H9 (cell line): ENCODE data around the gene COX17. TPM values are rescaled to one million over a fixed set of nuclear protein-coding genes. Genes with fewer than 3 reads are reported as not detected.

Source experiments
- DNase-seq: peaks from one replicate; pipeline ENCODE4 v3.0.0-alpha.2; 2017
- H2AFZ ChIP-seq: one replicate; pipeline ENCODE4 v1.6.1; 2013; ENCODE audit warnings: mild to moderate bottlenecking, low read length, control low read depth, moderate library complexity
- H2AK5ac ChIP-seq: 2 replicates; pipeline ENCODE4 v1.6.1; 2013; ENCODE audit warnings: low read length, control low read depth, mixed read lengths; ENCODE audit not compliant: insufficient read length
- H2BK120ac ChIP-seq: one replicate; pipeline ENCODE4 v1.6.1; 2013; ENCODE audit warnings: low read depth, mild to moderate bottlenecking, low read length, control low read depth, inconsistent platforms; ENCODE audit not compliant: poor library complexity, severe bottlenecking
- H2BK12ac ChIP-seq: 2 replicates; pipeline ENCODE4 v1.6.1; 2013; ENCODE audit warnings: low read length, control low read depth, mixed read lengths, low read depth; ENCODE audit not compliant: insufficient read length
- H2BK15ac ChIP-seq: 2 replicates; pipeline ENCODE4 v1.6.1; 2013; ENCODE audit warnings: low read depth, low read length, control low read depth
- H2BK20ac ChIP-seq: one replicate; pipeline ENCODE4 v1.6.1; 2013; ENCODE audit warnings: low read depth, mild to moderate bottlenecking, low read length, control low read depth, inconsistent platforms; ENCODE audit not compliant: poor library complexity, severe bottlenecking
- H2BK5ac ChIP-seq: 2 replicates; pipeline ENCODE4 v1.6.1; 2013; ENCODE audit warnings: low read length, control low read depth, mixed read lengths; ENCODE audit not compliant: insufficient read length
- H3K14ac ChIP-seq: 2 replicates; pipeline ENCODE4 v1.6.1; 2013; ENCODE audit warnings: low read length, control low read depth; ENCODE audit not compliant: insufficient read depth
- H3K18ac ChIP-seq: 2 replicates; pipeline ENCODE4 v1.6.1; 2013; ENCODE audit warnings: low read depth, mild to moderate bottlenecking, mixed read lengths, low read length, control low read depth; ENCODE audit not compliant: insufficient read length
- H3K23ac ChIP-seq: 2 replicates; pipeline ENCODE4 v1.6.1; 2013; ENCODE audit warnings: low read length, control low read depth, mixed read lengths, low read depth; ENCODE audit not compliant: insufficient read length
- H3K23me2 ChIP-seq: 2 replicates; pipeline ENCODE4 v1.6.1; 2013; ENCODE audit warnings: low read depth, mild to moderate bottlenecking, mixed read lengths, low read length, control low read depth; ENCODE audit not compliant: insufficient read length, poor library complexity, severe bottlenecking
- H3K27ac ChIP-seq: 2 replicates; pipeline ENCODE4 v1.5.1; 2013; ENCODE audit warnings: low read length, control low read depth, mixed read lengths, low read depth; ENCODE audit not compliant: insufficient read length
- H3K27me3 ChIP-seq: 2 replicates; pipeline ENCODE4 v1.6.1; 2013; ENCODE audit warnings: low read length, control low read depth, inconsistent platforms; ENCODE audit not compliant: insufficient read depth
- H3K4ac ChIP-seq: 2 replicates; pipeline ENCODE4 v1.6.1; 2013; ENCODE audit warnings: low read depth, mild to moderate bottlenecking, control low read depth, inconsistent platforms, low read length, moderate library complexity
- H3K4me1 ChIP-seq: 2 replicates; pipeline ENCODE4 v1.6.1; 2013; ENCODE audit warnings: low read length, control low read depth, inconsistent platforms; ENCODE audit not compliant: insufficient read depth
- H3K4me2 ChIP-seq: 2 replicates; pipeline ENCODE4 v1.6.1; 2013; ENCODE audit warnings: low read length, control low read depth, mixed read lengths; ENCODE audit not compliant: insufficient read length, insufficient read depth
- H3K56ac ChIP-seq: 2 replicates; pipeline ENCODE4 v1.6.1; 2013; ENCODE audit warnings: low read depth, mild to moderate bottlenecking, mixed read lengths, low read length, control low read depth; ENCODE audit not compliant: insufficient read length
- H3K79me1 ChIP-seq: 2 replicates; pipeline ENCODE4 v1.6.1; 2013; ENCODE audit warnings: low read depth, mild to moderate bottlenecking, moderate library complexity, low read length, control low read depth, inconsistent platforms; ENCODE audit not compliant: insufficient read depth, poor library complexity, severe bottlenecking
- H3K79me2 ChIP-seq: 2 replicates; pipeline ENCODE4 v1.6.1; 2013; ENCODE audit warnings: low read length, control low read depth, inconsistent platforms; ENCODE audit not compliant: insufficient read depth
- H3K9ac ChIP-seq: 2 replicates; pipeline ENCODE4 v1.6.1; 2013; ENCODE audit warnings: low read length, control low read depth, mixed read lengths; ENCODE audit not compliant: insufficient read length; ENCODE audit errors: extremely low read depth
- H3K9me3 ChIP-seq: one replicate; pipeline ENCODE4 v1.6.1; 2013; ENCODE audit warnings: low read depth, low read length, inconsistent platforms; ENCODE audit not compliant: control insufficient read depth
- H3T11ph ChIP-seq: one replicate; pipeline ENCODE4 v1.6.1; 2013; ENCODE audit warnings: mild to moderate bottlenecking, low read length, control low read depth, inconsistent platforms
- H4K20me1 ChIP-seq: one replicate; pipeline ENCODE4 v1.6.1; 2013; ENCODE audit not compliant: control insufficient read depth, insufficient read length, insufficient read depth
- H4K5ac ChIP-seq: 2 replicates; pipeline ENCODE4 v1.6.1; 2013; ENCODE audit warnings: low read depth, mild to moderate bottlenecking, mixed read lengths, low read length, control low read depth; ENCODE audit not compliant: insufficient read length
- H4K8ac ChIP-seq: replicated peaks from 2 replicates; pipeline ENCODE4 v1.6.1; 2013; ENCODE audit warnings: low read length, control low read depth, mixed read lengths, low read depth; ENCODE audit not compliant: insufficient read length
- H4K91ac ChIP-seq: 2 replicates; pipeline ENCODE4 v1.6.1; 2013; ENCODE audit warnings: low read depth, mild to moderate bottlenecking, moderate library complexity, mixed read lengths, low read length, control low read depth; ENCODE audit not compliant: insufficient read length
- H3K27ac Mint-ChIP-seq, 3 experiments: 2 replicates in 2 of 3; 3 replicates in 1 of 3; pipeline ENCODE4 v1.8.0; 2020 to 2021; ENCODE audit warnings: mixed read lengths in 3 of 3, mild to moderate bottlenecking in 1 of 3, moderate library complexity in 1 of 3
- H3K27me3 Mint-ChIP-seq: 2 replicates; pipeline ENCODE4 v1.8.0; 2021; ENCODE audit warnings: low read depth, mild to moderate bottlenecking, moderate library complexity, mixed read lengths
- H3K36me3 Mint-ChIP-seq, 3 experiments: 2 replicates in 2 of 3; 3 replicates in 1 of 3; pipeline ENCODE4 v1.8.0; 2020 to 2021; ENCODE audit warnings: low read depth in 3 of 3, mixed read lengths in 3 of 3; ENCODE audit not compliant: insufficient read depth in 1 of 3
- H3K4me1 Mint-ChIP-seq, 2 experiments: 2 replicates each; pipeline ENCODE4 v1.8.0; 2020; ENCODE audit warnings: mixed read lengths in 2 of 2
- H3K4me3 Mint-ChIP-seq, 2 experiments: 2 replicates in 1 of 2; 3 replicates in 1 of 2; pipeline ENCODE4 v1.8.0; 2020 to 2021; ENCODE audit warnings: mild to moderate bottlenecking in 2 of 2, mixed read lengths in 2 of 2, moderate library complexity in 1 of 2
- H3K9me3 Mint-ChIP-seq, 2 experiments: 2 replicates in 1 of 2; 3 replicates in 1 of 2; pipeline ENCODE4 v1.8.0; 2020; ENCODE audit warnings: mild to moderate bottlenecking in 2 of 2, mixed read lengths in 2 of 2, moderate library complexity in 1 of 2
- WGBS: extraction: QIAGEN DNeasy Blood & Tissue Kit; methylation state at CpG from one replicate; pipeline ENCODE4 v1.1.7; 2013; ENCODE audit warnings: missing lambda C conversion rate, low lambda C conversion rate, mixed read lengths; ENCODE audit not compliant: insufficient read length; ENCODE audit errors: extremely low coverage; 5-methylcytosine and 5-hydroxymethylcytosine counted together
- total RNA-seq: library from RNA; stranded (reverse); gene quantifications from 2 replicates; pipeline ENCODE4 v1.2.1, GENCODE V29; 2021
- TF ChIP-seq, protein P1 (sequence below): fragments of 200-600 bp; sonication (generic); conservative IDR thresholded peaks from 3 replicates; pipeline ENCODE4 v1.8.0; 2021; ENCODE audit warnings: antibody characterized with exemption, mild to moderate bottlenecking

Gene COX17
- total RNA-seq, 1 experiment from 2014 or later = 47.0 TPM

DNA sequence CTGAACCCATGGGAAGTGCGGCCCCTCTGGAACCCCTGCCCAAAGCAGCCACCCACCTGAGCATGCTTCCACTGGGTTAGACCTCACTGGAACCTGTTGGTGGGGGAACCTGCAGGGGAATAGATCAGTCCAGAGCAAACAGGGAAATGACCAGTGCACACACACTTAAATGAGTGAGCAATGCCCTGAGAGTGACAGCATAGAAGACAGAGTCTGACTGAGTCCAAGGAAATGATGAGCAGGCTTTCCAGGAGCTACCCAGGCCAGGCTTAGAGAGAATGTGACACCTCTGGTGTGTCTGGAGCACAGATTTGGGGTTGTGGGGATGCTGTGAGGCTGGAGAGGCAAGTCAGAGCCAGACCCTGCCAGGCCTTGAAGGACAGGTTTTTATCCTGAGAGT, 51.0 kb downstream of the COX17 start:
- Mint-ChIP-seq H3K4me3 (no peak overlapping the region), H3K27me3 (peaks cover 4% of the 10 kb centered on the region), H3K4me1 (peaks cover 18 to 24% of the 10 kb centered on the region in 2 experiments), H3K27ac (no peak overlapping the region; a peak in 1 of 7 replicates), H3K9me3 (no peaks in the 10 kb centered on the region; a peak in 1 of 5 replicates), H3K36me3 (no peaks in the 10 kb centered on the region)
- no peak overlapping the region for H2BK20ac ChIP-seq
- no peak overlapping the region for H3K23ac ChIP-seq
- no CpG with 5 or more reads among the region's 1 CpG for WGBS
- H3K79me2 ChIP-seq = no peaks in the 10 kb centered on the region
- no peak overlapping the region for H4K8ac ChIP-seq
- no peak overlapping the region for H3K4me2 ChIP-seq
- DNase-seq = no peak
- H3K4ac ChIP-seq = no peak overlapping the region
- no peaks in the 10 kb centered on the region; the same call in 1 of the 2 replicates for H3K27me3 ChIP-seq
- H3T11ph ChIP-seq = no peak overlapping the region
- H2BK15ac ChIP-seq = no peak overlapping the region
- no peak overlapping the region for H4K91ac ChIP-seq
- TF ChIP-seq, protein P1, sequence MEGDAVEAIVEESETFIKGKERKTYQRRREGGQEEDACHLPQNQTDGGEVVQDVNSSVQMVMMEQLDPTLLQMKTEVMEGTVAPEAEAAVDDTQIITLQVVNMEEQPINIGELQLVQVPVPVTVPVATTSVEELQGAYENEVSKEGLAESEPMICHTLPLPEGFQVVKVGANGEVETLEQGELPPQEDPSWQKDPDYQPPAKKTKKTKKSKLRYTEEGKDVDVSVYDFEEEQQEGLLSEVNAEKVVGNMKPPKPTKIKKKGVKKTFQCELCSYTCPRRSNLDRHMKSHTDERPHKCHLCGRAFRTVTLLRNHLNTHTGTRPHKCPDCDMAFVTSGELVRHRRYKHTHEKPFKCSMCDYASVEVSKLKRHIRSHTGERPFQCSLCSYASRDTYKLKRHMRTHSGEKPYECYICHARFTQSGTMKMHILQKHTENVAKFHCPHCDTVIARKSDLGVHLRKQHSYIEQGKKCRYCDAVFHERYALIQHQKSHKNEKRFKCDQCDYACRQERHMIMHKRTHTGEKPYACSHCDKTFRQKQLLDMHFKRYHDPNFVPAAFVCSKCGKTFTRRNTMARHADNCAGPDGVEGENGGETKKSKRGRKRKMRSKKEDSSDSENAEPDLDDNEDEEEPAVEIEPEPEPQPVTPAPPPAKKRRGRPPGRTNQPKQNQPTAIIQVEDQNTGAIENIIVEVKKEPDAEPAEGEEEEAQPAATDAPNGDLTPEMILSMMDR = no peak
- H2BK120ac ChIP-seq = no peak overlapping the region
- no peaks in the 10 kb centered on the region for H4K20me1 ChIP-seq
- H2AFZ ChIP-seq = no peak overlapping the region
- no peaks in the 10 kb centered on the region for H3K79me1 ChIP-seq
- H3K14ac ChIP-seq = no peak overlapping the region; the same call in 1 of the 2 replicates
- H4K5ac ChIP-seq = no peak overlapping the region
- no peak overlapping the region for H3K18ac ChIP-seq
- H2BK12ac ChIP-seq = no peak overlapping the region
- H3K56ac ChIP-seq = no peak overlapping the region
- H3K27ac ChIP-seq = no peak overlapping the region
- no peaks in the 10 kb centered on the region for H3K9me3 ChIP-seq
- no peak overlapping the region for H2AK5ac ChIP-seq
- H2BK5ac ChIP-seq = no peak overlapping the region
- H3K23me2 ChIP-seq = no peaks in the 10 kb centered on the region
- no peak overlapping the region for H3K9ac ChIP-seq
- no peaks in the 10 kb centered on the region for H3K4me1 ChIP-seq
